Measurements from ENCODE around the gene GIPC1.
A peak's percentile ranks its signal among the peaks of the same experiment; 100 is the strongest.

GIPC1 gene

GRCh38 chr19:14433554-14434501 is 62.1 kb downstream of the GIPC1 start:
- DNase-seq (ENCODE audit: low read depth in 2 of 2): no peak
- H3K4me3 ChIP-seq (replicated peaks in 1 of 2; ENCODE audit: low read depth in 2 of 2, low read length in 2 of 2): peak overlapping the region; percentile 76 to 80
- TF ChIP-seq, protein P1, sequence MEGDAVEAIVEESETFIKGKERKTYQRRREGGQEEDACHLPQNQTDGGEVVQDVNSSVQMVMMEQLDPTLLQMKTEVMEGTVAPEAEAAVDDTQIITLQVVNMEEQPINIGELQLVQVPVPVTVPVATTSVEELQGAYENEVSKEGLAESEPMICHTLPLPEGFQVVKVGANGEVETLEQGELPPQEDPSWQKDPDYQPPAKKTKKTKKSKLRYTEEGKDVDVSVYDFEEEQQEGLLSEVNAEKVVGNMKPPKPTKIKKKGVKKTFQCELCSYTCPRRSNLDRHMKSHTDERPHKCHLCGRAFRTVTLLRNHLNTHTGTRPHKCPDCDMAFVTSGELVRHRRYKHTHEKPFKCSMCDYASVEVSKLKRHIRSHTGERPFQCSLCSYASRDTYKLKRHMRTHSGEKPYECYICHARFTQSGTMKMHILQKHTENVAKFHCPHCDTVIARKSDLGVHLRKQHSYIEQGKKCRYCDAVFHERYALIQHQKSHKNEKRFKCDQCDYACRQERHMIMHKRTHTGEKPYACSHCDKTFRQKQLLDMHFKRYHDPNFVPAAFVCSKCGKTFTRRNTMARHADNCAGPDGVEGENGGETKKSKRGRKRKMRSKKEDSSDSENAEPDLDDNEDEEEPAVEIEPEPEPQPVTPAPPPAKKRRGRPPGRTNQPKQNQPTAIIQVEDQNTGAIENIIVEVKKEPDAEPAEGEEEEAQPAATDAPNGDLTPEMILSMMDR (IDR thresholded peaks at IDR 0.05; ENCODE audit: low read depth, low read length): no peak

DNA sequence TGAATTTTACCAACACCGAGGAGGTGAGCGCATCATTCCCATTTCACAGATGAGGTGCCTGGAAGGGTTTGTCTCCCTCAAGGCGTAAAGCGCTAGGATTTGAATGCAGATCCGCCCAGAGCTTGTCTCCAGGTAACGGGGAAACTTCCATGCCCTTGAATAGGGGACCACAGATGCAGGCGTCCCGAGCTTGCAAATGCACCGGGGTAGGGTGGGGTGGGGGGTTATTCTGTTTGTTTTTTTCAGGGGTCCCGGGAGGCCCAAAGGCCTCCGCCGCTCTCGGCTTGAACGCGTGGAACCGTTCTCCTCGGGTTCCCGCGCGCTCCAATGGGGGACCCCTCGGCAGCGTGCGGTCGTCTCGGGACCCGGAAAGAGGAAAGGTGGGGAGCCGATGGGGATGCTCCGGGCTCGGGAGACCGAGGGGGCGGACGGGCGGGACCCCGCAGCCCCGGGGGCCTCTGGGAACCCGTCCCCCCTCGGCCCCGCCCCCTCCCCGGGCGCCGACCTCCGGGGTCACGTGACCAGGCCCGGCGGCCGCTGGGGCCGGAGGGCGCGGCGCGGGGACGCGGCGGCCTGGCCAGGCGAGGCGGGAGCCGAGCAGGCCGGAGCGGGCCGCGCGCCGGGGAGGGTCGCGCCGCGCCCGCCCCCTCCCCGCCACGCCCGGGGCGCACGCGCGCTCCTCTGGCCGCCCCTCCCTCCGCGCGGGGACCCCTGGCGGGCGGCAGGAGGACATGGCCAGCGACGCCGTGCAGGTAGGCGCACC is 63.0 kb downstream of the GIPC1 start, which contains the start of gene PKN1:
TSS of gene PKN1 (plus strand) at position 516 of the 763 bp plus-strand sequence. CDS start at position 732, 216 bp downstream.
- peak within 1 kb of the TSS; percentile 76 to 80 for H3K4me3 ChIP-seq (replicated peaks in 1 of 2; ENCODE audit: low read depth in 2 of 2, low read length in 2 of 2)
- TF ChIP-seq, protein P1 (IDR thresholded peaks at IDR 0.05; ENCODE audit: low read depth, low read length): no peak
- peak in 1 of 2 donors; percentile 50 for DNase-seq (ENCODE audit: low read depth in 2 of 2)

GRCh38 chr19:14430712-14431111 is 65.2 kb downstream of the GIPC1 start:
- TF ChIP-seq, protein P1 (IDR thresholded peaks at IDR 0.05; ENCODE audit: low read depth, low read length): no peak
- H3K4me3 ChIP-seq (replicated peaks in 1 of 2; ENCODE audit: low read depth in 2 of 2, low read length in 2 of 2): no peak overlapping the region
- DNase-seq (ENCODE audit: low read depth in 2 of 2): no peak

- TF ChIP-seq, protein P1 (IDR thresholded peaks at IDR 0.05; ENCODE audit: low read depth, low read length): no peak
- no peak overlapping the region for H3K4me3 ChIP-seq (replicated peaks in 1 of 2; ENCODE audit: low read depth in 2 of 2, low read length in 2 of 2)
Measured at GRCh38 chr19:14428882-14429416, 67.0 kb downstream of the GIPC1 start.

More at GRCh38 chr19:14428882-14429416, 67.0 kb downstream of the GIPC1 start:
- no peak for DNase-seq (ENCODE audit: low read depth in 2 of 2)

Measured in cardiac fibroblast (primary cell).